Activated naive CD8-positive, alpha-beta T cell (primary cell): Measurements from ENCODE around the gene TWF2.

Experiments
- H3K27ac Mint-ChIP-seq: one replicate; pipeline ENCODE4 v1.8.0; 2021; ENCODE audit warnings: mixed read lengths
- H3K27me3 Mint-ChIP-seq: one replicate; pipeline ENCODE4 v1.8.0; 2021; ENCODE audit warnings: mixed read lengths
- H3K36me3 Mint-ChIP-seq: one replicate; pipeline ENCODE4 v1.8.0; 2021; ENCODE audit warnings: mixed read lengths
- H3K4me1 Mint-ChIP-seq: one replicate; pipeline ENCODE4 v1.8.0; 2021; ENCODE audit warnings: low read depth, mixed read lengths
- H3K4me3 Mint-ChIP-seq: one replicate; pipeline ENCODE4 v1.8.0; 2021; ENCODE audit warnings: mild to moderate bottlenecking, mixed read lengths
- H3K9me3 Mint-ChIP-seq: one replicate; pipeline ENCODE4 v1.8.0; 2021; ENCODE audit warnings: low read depth, mixed read lengths

The TWF2 gene

DNA sequence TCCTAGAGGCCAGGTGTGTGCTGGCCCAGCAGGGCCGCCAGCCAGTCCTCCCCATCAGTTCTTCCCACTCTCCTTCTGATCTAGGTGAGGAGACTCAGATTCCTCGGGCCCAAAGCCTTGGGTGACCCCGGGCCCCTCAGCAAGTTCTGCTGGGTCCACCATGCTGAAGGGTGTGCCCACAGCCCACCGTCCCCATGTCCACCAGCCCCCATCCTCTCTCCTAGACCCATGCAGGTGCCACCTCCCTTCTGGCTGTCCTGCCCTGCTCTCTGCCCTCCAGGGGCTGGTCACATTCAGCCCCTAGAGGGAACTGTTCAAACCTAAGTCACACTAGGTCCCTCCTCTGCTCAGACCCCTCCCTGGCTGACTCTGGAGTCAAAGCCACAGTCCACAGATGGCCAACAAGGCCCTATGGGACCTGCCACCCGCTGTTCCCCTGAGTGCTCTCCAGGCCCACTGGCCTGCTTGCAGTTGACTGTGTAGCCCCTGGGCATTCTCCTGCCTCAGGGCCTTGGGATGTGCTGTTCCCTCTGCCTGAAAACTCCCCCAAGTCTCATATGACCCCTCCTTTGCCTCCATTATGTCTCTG is 12.6 kb downstream of the TWF2 start:
- H3K36me3 Mint-ChIP-seq: no peaks in the 10 kb centered on the region
- H3K4me1 Mint-ChIP-seq: peaks cover 59% of the 10 kb centered on the region

DNA sequence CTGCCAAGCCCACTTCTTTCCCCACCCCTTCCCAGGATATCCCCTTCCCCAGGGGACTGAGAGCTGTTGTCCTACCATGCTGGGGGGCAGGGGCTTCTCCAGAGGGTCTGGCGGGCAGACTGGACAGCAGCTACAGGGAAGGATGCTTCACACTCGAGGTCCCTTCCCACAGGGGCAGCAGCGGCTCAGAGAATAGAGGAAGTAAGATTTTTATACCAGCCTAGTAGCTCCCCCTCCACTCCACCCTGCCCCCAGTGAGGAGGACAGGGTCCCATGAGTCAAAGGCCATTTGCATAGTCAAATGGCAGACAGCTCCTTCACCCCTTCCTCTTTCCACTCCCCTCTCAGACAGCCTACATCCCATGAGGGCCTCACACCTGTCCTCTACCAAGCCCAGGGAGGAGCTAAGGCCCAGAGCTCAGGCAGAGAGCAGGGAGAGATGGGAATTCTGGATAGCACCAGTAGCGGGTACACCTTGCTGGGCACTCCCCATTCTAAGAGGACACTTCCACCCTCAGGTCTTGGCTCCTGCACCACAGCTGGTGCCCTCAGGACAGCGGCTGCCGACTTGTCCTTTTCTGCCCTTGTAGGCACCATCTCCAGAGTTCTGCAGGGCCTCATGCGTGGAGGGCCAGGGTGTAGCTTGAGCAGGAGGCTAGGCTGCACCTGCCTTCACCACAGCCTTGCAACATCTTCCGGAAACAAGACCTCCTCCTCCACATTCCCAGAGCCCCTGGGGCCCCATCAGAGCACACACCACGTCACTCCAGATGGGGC is 13.3 kb downstream of the TWF2 start, which contains the start of gene TLR9:
Gene TLR9 (minus strand): TSS at position 194 of the 777 bp plus-strand sequence. CDS start 116 bp downstream, at position 78.
- no peaks in the 10 kb centered on the region for H3K36me3 Mint-ChIP-seq
- H3K4me1 Mint-ChIP-seq: peaks cover 61% of the 10 kb centered on the region
- no peaks in the 10 kb centered on the region for H3K27me3 Mint-ChIP-seq
- H3K9me3 Mint-ChIP-seq: no peaks in the 10 kb centered on the region
- peak within 1 kb of the TSS; percentile 91 for H3K27ac Mint-ChIP-seq
- H3K4me3 Mint-ChIP-seq: peak within 1 kb of the TSS; percentile 57

More for the DNA sequence above, 12.6 kb downstream of the TWF2 start:
- peak overlapping the region; percentile 91 for H3K27ac Mint-ChIP-seq
- peak overlapping the region; percentile 57 for H3K4me3 Mint-ChIP-seq
- H3K9me3 Mint-ChIP-seq: no peaks in the 10 kb centered on the region
- no peaks in the 10 kb centered on the region for H3K27me3 Mint-ChIP-seq

DNA sequence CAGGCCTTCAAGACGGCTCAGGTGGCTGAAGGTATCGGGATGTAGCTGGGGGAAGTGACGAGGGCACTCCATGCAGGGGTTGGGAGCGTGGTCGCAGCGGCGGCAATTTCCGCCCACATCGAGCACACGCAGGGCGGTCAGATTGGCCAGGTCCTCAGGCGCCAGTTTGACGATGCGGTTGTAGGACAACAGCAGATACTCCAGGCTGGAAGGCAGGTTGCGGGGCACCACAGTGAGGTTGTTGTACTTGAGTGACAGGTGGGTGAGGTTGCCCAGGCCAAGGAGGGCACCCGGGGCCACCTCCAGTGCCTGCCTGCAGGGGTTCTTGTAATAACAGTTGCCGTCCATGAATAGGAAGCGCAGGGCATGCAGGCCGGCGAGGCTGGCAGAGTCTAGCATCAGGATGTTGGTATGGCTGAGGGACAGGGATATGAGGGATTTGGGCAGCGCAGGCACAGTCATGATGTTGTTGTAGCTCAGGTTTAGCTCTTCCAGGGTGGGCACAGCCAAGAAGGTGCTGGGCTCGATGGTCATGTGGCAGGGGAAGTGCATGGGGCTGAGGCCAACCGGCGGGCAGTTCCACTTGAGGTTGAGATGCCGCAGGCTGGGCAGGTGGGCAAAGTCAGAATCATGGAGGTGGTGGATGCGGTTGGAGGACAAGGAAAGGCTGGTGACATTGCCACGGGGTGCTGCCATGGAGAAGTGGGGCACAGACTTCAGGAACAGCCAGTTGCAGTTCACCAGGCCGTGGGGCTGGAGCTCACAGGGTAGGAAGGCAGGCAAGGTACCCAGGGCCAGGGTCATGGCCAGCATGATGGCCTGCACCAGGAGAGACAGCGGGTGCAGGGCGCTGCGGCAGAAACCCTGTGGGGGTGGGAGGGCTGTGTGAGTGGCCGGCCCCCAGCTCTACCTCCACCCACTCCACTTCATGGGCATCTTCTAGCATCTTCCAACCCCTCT is 15.2 kb downstream of the TWF2 start:
- H3K9me3 Mint-ChIP-seq: no peaks in the 10 kb centered on the region
- no peaks in the 10 kb centered on the region for H3K36me3 Mint-ChIP-seq
- peak overlapping the region; percentile 83 for H3K27ac Mint-ChIP-seq
- H3K4me1 Mint-ChIP-seq: peaks cover 78% of the 10 kb centered on the region
- no peaks in the 10 kb centered on the region for H3K27me3 Mint-ChIP-seq
- H3K4me3 Mint-ChIP-seq: peak overlapping the region; percentile 47

DNA sequence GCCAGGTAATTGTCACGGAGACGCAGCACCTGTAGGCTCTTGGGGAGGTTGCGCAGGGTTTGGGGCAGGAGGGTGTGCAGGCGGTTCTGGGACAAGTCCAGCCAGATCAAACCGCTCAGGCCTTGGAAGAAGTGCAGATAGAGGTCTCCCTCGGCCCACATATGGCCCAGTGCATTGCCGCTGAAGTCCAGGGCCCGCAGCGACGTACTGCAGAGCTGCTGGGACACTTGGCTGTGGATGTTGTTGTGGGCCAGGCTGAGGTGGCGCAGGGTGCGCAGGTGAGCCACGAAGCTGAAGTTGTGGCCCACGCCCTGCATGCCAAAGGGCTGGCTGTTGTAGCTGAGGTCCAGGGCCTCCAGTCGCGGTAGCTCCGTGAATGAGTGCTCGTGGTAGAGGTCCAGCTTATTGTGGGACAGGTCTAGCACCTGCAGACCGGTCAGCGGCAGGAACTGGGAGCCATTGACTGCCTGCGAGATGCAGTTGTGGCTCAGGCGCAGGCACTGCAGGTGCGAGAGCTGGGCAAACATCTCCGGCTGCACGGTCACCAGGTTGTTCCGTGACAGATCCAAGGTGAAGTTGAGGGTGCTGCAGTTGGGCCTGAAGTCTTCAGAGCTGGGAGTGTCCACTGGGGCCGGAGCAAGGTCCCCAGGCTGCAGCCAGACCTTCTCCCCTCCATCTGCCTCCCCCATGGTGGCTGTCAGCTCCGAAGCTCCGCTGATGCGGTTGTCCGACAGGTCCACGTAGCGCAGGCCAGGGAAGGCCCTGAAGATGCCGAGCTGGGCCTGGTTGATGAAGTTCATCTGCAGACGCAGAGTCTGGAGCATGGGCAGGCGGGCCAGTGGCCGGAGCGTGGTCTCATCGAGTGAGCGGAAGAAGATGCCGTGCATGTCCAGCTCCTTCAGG is 16.4 kb downstream of the TWF2 start:
- Mint-ChIP-seq H3K4me1 (peaks cover 85% of the 10 kb centered on the region), H3K9me3 (no peaks in the 10 kb centered on the region), H3K27me3 (no peaks in the 10 kb centered on the region), H3K4me3 (peak overlapping the region; percentile 73), H3K36me3 (no peaks in the 10 kb centered on the region), H3K27ac (peak overlapping the region; percentile 83)

DNA sequence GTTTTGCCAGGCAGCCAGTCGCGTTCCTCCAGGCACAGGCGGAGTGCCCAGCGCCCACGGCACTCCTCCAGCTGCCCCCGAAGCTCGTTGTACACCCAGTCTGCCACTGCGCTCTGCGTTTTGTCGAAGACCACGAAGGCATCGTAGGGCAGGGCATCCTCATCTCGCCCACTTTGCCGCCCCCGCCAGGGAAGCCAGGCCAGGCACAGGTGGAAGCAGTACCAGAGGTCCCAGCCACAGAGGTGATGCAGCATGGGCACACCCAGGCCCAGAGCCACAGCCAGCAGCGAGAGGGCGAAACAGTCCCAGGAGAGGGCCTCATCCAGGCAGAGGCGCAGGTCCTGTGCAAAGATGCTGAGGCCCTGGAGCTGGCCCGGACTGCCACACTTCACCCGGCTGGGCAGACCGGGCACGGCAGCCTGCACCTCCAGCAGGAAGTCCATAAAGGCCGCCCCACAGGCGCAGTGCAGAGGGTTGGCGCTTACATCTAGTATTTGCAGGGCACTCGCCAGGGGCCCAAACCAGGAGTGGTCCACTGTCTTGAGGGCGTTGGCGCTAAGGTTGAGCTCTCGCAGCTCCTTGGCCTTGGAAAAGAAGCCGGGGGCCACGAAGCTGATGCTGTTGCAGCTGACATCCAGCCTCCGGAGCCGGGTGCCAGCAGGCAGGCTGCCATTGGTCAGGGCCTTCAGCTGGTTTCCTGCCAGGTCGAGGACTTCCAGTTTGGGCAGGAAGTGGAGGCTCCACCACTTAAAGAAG is 17.2 kb downstream of the TWF2 start:
- peaks cover 90% of the 10 kb centered on the region for H3K4me1 Mint-ChIP-seq

DNA sequence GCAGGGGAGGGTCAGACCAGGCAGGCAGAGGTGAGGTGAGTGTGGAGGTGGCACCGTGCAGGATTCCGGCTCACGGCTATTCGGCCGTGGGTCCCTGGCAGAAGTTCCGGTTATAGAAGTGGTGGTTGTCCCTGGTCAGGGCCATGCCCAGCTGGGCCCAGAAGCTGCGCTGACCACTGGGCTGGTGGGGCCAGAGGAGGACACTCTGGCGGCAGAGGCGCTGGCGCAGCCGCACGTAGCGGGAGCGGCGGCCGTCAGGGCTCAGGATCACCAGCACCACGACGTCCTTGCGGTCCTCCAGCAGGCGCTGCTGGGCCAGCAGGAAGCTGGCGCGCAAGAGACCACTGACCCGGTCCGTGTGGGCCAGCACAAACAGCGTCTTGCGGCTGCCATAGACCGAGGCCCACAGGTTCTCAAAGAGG is 17.8 kb downstream of the TWF2 start:
- Mint-ChIP-seq H3K4me3 (peak overlapping the region; percentile 73), H3K27ac (no peak overlapping the region)

More for the DNA sequence above, 17.2 kb downstream of the TWF2 start:
- H3K9me3 Mint-ChIP-seq: no peaks in the 10 kb centered on the region
- H3K4me3 Mint-ChIP-seq: peak overlapping the region; percentile 73
- H3K36me3 Mint-ChIP-seq: no peaks in the 10 kb centered on the region
- no peaks in the 10 kb centered on the region for H3K27me3 Mint-ChIP-seq
- H3K27ac Mint-ChIP-seq: peak overlapping the region; percentile 83

DNA sequence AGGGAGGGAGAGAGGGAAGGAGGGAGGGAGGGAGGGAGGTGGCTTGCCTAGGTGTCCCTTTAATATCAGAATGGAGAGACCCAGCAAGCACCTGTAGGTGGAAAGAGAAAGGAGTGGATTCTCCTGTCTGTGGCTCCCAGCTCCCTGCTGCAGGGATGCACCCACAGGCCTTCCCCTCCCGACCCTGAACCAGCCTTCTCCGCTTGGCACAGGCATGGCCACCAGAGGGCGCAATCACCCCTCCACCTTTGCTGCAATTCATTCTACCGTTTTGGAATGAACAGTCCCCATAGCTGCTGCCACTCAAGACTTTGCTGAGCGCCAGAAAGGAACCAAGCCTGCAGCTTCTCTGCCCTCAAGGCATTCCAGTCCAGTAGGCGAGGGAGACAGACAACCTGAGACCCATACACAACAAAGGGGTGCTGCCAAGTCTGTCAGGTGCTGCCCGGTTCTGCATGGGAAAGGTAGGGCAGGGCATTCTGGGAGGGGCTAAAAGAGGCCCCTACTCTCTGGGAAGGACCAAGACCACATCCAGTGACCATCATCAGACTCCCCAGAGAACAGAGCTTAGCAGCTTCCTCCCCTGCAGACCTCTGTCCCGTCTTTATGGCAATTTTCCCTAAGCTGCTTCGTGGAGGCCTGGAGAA is 18.5 kb downstream of the TWF2 start:
- Mint-ChIP-seq H3K27ac (peak overlapping the region; percentile 28), H3K9me3 (no peaks in the 10 kb centered on the region), H3K4me1 (peaks cover 86% of the 10 kb centered on the region), H3K27me3 (no peaks in the 10 kb centered on the region), H3K36me3 (peaks cover 2% of the 10 kb centered on the region), H3K4me3 (peak overlapping the region; percentile 49)

More for the DNA sequence above, 17.8 kb downstream of the TWF2 start:
- H3K4me1 Mint-ChIP-seq: peaks cover 90% of the 10 kb centered on the region
- no peaks in the 10 kb centered on the region for H3K9me3 Mint-ChIP-seq
- no peaks in the 10 kb centered on the region for H3K27me3 Mint-ChIP-seq
- no peaks in the 10 kb centered on the region for H3K36me3 Mint-ChIP-seq

DNA sequence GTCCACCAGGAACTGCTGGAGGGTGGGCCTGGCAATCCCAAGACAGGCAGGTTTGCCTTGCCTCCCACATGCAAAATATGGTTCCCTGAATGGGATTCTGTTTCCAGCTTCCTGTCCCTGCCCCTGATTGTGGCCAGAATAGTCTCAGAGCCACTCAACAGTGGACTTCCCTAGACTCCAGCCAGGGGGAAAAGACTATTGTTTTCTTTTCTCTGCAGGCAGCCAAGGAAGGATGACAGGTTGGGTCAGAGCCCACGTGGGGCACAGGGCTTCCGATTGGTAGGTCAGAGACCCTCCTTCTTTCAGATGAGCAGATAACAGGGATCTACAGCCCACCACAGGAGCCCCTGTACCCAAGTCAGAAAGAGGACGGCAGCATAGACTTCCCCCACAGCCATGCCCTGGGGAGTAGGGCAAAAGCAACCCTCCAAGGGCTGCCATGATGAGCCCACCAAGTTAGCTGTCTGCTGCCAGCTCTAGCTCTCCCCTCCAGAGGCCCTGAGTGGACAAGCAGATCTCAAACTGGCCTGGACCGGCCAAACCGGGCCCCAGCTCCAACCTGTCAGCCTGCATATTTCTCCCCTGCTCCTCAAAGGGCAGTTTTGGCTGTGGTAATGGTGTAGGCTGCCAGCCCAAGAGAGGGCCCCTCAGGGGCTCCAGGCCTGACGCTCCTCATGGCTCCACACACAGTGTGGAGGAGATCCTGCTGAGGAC is 19.9 kb downstream of the TWF2 start:
- H3K27me3 Mint-ChIP-seq: no peaks in the 10 kb centered on the region
- H3K4me3 Mint-ChIP-seq: peak overlapping the region; percentile 27
- peaks cover 9% of the 10 kb centered on the region for H3K36me3 Mint-ChIP-seq
- no peaks in the 10 kb centered on the region for H3K9me3 Mint-ChIP-seq
- H3K27ac Mint-ChIP-seq: peak overlapping the region; percentile 50
- peaks cover 75% of the 10 kb centered on the region for H3K4me1 Mint-ChIP-seq

DNA sequence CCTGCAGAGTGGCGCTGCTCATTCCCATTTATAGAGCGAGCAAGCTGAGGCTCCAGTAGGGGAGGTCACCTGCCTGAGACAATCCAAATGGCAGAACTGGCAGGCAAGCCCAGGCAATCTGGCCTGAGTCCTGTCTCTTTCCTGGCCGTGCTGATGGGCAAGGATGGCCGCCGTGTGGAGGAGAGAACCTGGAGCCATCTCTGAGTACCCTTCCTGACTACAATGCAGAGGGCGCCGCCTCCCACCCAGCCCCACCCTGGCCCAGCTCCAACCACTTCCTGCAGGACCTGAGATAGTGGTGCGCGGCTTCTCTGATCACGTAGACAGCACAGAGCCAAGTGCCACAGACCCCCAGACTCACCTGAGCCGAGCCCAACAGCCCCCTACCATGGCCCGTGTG is 20.5 kb downstream of the TWF2 start:
- Mint-ChIP-seq H3K4me1 (peaks cover 68% of the 10 kb centered on the region), H3K4me3 (peak overlapping the region; percentile 27), H3K27me3 (no peaks in the 10 kb centered on the region), H3K36me3 (peaks cover 12% of the 10 kb centered on the region), H3K27ac (peak overlapping the region; percentile 50), H3K9me3 (no peaks in the 10 kb centered on the region)

DNA sequence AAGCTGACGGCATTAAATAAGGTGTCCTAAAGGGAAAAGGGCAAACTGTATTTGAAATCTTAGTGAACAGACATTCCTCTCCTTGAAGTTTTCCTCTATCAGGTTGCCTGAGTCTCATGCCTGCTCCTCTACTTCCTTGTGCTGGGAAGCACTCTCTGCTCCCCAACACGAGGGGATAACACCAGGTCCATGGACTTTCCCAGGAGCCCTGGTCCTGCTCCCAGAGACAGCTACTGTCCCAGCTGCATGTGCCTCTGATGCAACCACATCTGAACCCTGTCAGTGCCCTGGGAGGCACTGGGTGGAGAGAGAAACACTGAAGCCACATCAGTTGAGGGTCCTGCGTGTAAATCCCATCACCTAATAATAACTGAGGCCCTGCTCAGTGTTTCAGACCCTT is 20.9 kb downstream of the TWF2 start:
- Mint-ChIP-seq H3K4me3 (peak overlapping the region; percentile 73), H3K36me3 (peaks cover 12% of the 10 kb centered on the region), H3K9me3 (no peaks in the 10 kb centered on the region), H3K27me3 (no peaks in the 10 kb centered on the region), H3K4me1 (peaks cover 64% of the 10 kb centered on the region), H3K27ac (peak overlapping the region; percentile 68)

DNA sequence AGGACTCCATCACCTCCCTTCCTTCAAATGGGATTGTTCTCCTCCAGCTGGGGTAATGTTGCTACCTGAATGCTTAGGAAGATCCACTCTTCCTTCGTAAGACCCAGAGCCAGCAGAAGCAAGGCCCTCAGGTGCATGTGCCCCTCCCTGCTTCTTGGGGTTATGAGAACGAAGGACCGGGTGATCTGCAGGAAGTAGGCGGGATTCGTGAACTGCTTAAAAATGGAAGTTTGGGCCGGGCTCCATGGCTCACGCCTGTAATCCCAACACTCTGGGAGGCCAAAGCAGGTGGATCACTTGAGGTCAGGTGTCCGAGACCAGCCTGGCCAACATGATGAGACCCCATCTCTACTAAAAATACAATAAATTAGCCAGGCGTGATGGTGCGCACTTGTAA is 21.6 kb downstream of the TWF2 start:
- Mint-ChIP-seq H3K4me3 (peak overlapping the region; percentile 73), H3K9me3 (no peaks in the 10 kb centered on the region), H3K4me1 (peaks cover 58% of the 10 kb centered on the region), H3K27ac (peak overlapping the region; percentile 68), H3K36me3 (peaks cover 12% of the 10 kb centered on the region), H3K27me3 (no peaks in the 10 kb centered on the region)

DNA sequence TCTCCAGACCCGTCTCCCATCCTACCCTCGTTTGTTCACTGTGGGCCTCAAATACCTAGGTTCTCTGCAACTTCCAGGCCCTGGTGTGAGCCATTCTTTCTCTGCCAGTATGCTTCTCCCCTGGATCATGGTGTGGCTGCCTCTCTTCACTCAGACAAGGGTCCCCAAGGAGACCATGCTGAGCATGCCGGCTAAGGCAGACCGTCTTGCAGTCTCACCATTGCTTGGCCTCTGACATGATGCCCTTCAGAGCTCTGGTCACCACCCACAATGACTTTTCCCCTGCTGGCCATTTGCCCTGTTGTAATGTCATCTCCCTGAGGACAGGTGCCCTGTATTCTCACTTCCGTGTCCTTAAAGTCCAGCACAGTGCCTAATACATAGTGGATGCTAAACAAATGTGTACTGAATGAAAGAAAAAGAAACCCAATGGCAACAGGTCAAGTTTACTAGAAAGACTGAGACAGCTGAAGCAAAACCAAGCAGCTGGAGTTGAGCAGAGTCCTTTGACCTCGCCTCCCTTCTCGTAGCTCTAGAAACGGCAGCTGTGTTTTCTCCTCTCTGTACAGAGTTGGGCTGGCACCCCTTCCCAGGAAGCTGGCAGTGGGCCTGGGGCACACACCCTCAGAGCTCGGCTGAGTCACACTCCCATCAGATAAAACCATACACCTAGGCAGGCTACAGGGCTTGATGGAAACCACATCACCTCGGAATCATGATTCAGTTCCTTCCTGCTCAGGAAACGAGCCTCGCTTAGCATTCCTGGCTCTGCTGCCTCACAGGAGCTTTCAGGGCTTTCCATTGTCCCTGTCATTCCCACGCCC is 22.2 kb downstream of the TWF2 start:
- peaks cover 12% of the 10 kb centered on the region for H3K36me3 Mint-ChIP-seq
- H3K4me1 Mint-ChIP-seq: peaks cover 52% of the 10 kb centered on the region
- peak overlapping the region; percentile 73 for H3K4me3 Mint-ChIP-seq
- peak overlapping the region; percentile 68 for H3K27ac Mint-ChIP-seq
- no peaks in the 10 kb centered on the region for H3K9me3 Mint-ChIP-seq
- no peaks in the 10 kb centered on the region for H3K27me3 Mint-ChIP-seq
